GM19467 (cell line): Measurements from ENCODE around the gene TTC21A.
A peak's percentile ranks its signal among the peaks of the same experiment; 100 is the strongest.

Source experiments
- ATAC-seq: cut with Tn5 transposase; IDR thresholded peaks from one replicate; pipeline ENCODE4 v1.9.1; 2021; ENCODE audit warnings: mild to moderate bottlenecking, moderate library complexity; ENCODE audit not compliant: unreplicated experiment

The TTC21A gene

GRCh38 chr3:39176025-39176714, 68.7 kb downstream of the TTC21A start:
- no peak for ATAC-seq

GRCh38 chr3:39177708-39178332, 70.3 kb downstream of the TTC21A start:
- peak; percentile 41 for ATAC-seq

GRCh38 chr3:39178553-39178952, 71.1 kb downstream of the TTC21A start:
- no peak for ATAC-seq

GRCh38 chr3:39180183-39180545, 72.7 kb downstream of the TTC21A start:
- ATAC-seq, result no peak

- ATAC-seq, result peak; percentile 77
Observed at GRCh38 chr3:39180546-39181346, 73.3 kb downstream of the TTC21A start.

GRCh38 chr3:39181408-39182335, 74.2 kb downstream of the TTC21A start:
- ATAC-seq, result no peak

GRCh38 chr3:39183211-39184080, 76.0 kb downstream of the TTC21A start:
- no peak for ATAC-seq

- ATAC-seq, result no peak
Observed at GRCh38 chr3:39184081-39184967, 76.8 kb downstream of the TTC21A start.

GRCh38 chr3:39184968-39185285, 77.4 kb downstream of the TTC21A start:
- no peak for ATAC-seq

GRCh38 chr3:39185326-39185958, 78.0 kb downstream of the TTC21A start:
- no peak for ATAC-seq

- no peak for ATAC-seq
Observed at GRCh38 chr3:39185959-39186691, 78.6 kb downstream of the TTC21A start.

GRCh38 chr3:39186692-39187151, 79.2 kb downstream of the TTC21A start:
- ATAC-seq, result no peak

GRCh38 chr3:39187372-39188155, 80.1 kb downstream of the TTC21A start:
- ATAC-seq, result no peak
